IPS-20b (cell line): ENCODE results near the gene ZNF532.

Experiments
- H3K27ac ChIP-seq: one replicate; pipeline ENCODE4 v1.5.1; 2013; ENCODE audit warnings: low read length
- H3K27me3 ChIP-seq: 2 replicates; pipeline ENCODE4 v1.6.1; 2013; ENCODE audit warnings: mild to moderate bottlenecking, low read length, inconsistent platforms; ENCODE audit not compliant: insufficient read depth
- H3K36me3 ChIP-seq: 2 replicates; pipeline ENCODE4 v1.6.1; 2013; ENCODE audit warnings: low read depth, mild to moderate bottlenecking, inconsistent platforms, low read length, moderate library complexity; ENCODE audit not compliant: insufficient read depth
- H3K4me1 ChIP-seq: 2 replicates; pipeline ENCODE4 v1.6.1; 2013; ENCODE audit warnings: mild to moderate bottlenecking, control low read depth, inconsistent platforms, low read length, moderate library complexity; ENCODE audit not compliant: insufficient read depth
- H3K4me3 ChIP-seq: 2 replicates; pipeline ENCODE4 v1.5.1; 2013; ENCODE audit warnings: mild to moderate bottlenecking, low read length, inconsistent platforms
- H3K9ac ChIP-seq: 2 replicates; pipeline ENCODE4 v1.6.1; 2013; ENCODE audit warnings: low read depth, mild to moderate bottlenecking, inconsistent platforms, low read length, moderate library complexity
- H3K9me3 ChIP-seq: 2 replicates; pipeline ENCODE4 v1.6.1; 2013; ENCODE audit warnings: mild to moderate bottlenecking, low read depth, low read length, inconsistent platforms; ENCODE audit not compliant: insufficient read depth

ZNF532 gene

DNA sequence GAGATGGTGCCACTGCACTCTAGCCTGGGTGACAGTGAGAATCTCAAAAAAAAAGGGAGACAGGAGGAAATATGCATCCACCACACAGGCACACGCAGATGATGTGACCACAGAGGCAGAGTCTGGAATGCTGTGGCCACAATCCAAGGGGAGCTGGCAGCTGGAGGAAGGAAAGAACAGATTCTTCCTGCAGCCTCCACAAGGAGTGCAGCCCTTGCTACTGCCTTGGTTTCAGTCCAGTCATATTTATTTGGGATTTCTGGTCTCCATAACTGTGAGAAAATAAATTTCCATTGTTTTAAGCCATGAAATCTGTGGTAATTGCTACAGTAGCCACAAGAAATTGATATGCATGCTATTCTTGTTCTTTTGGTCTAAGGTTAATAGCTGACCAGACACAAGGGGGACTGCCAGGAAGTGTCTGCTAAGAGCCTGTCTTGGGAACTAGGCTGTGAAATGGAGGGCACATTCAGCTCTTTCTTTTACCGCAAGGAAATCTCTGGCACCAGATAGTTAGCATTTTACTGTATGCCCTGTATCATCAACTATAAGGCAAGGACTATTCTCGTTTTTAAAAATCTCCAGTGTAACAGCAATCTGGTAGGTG, 141.9 kb downstream of the ZNF532 start:
- Histone ChIP-seq H3K4me3 (no peak overlapping the region), H3K9me3 (no peaks in the 10 kb centered on the region), H3K27ac (no peak overlapping the region), H3K36me3 (no peaks in the 10 kb centered on the region), H3K27me3 (no peaks in the 10 kb centered on the region), H3K4me1 (peaks cover 14% of the 10 kb centered on the region), H3K9ac (no peak overlapping the region)

DNA sequence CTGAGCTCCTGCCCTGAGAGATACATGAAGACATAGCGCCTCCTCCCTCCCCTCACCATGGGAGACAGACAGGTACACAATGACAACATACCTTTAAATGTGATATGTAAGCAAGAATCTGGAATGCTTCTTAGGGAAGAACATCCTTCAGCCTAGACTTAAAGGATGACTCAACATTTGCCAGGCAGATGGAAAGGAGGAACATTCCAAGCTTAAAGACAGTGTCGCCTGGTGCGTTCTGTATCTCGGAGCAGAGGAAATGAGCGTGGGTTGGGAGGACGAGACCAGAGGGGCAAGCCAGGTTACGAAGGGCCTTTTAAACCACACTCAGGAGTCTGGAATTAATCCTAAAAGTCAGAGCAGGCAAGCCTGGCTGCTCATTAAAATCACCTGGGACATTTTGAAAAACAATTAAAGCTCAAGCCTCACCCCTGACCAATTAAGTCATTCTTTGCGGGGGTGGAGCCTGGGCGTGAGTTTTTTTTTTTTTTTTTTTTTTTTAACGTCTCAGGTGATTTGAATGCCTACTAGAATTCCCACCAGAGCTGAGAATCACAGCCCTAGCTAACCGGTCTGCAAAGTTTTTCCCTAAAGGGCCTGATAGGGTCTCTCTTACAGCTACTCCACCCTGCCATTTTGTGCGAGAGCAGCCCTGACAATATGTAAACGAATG, 143.8 kb downstream of the ZNF532 start:
- Histone ChIP-seq H3K4me3 (peak overlapping the region; percentile 4; the same call in 1 of the 2 replicates), H3K27ac (no peak overlapping the region), H3K36me3 (no peaks in the 10 kb centered on the region), H3K9ac (no peak overlapping the region), H3K9me3 (no peaks in the 10 kb centered on the region), H3K27me3 (no peaks in the 10 kb centered on the region), H3K4me1 (peaks cover 14% of the 10 kb centered on the region)

DNA sequence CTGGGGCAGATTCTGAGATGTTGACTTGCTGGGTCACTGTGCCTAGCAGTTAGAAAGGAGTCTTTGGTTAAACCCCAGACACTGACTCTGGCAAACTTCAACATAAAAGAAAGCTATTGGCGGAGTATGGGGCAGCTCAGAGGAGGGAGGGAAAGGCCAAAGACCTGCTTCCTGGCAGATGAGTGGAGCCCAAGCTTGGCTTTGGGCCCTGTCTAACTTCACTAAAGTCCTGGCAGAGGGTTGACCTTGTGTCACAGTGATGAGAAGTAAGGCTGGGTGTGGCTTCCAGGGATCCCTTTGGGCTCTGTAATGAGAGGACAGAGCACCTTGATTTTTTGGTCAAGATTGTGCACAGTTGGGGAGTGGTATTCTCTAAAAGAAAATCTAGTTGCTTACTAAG, 145.2 kb downstream of the ZNF532 start:
- Histone ChIP-seq H3K4me1 (peaks cover 14% of the 10 kb centered on the region), H3K27ac (no peak overlapping the region), H3K9me3 (no peaks in the 10 kb centered on the region), H3K9ac (no peak overlapping the region), H3K36me3 (no peaks in the 10 kb centered on the region), H3K27me3 (no peaks in the 10 kb centered on the region), H3K4me3 (no peak overlapping the region)

DNA sequence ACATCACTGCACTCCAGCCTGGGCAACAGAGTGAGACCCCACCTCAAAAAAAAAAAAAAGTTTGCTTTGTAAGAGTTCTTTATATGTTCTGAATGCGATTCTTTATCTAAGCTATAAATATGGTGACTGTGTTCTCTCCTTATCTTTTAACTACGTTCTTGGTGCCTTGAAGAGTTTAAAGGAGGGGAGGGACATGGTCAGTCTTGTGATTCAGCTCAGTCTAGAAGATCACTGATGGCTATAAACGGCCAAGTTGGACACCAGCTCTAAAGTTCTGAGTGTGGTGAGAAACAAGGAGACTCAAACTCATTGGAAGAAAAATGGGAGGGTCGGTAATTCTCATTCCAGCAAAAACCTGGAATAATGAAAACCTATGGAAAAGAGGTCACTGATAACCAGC, 146.6 kb downstream of the ZNF532 start:
- H3K9me3 ChIP-seq, result no peaks in the 10 kb centered on the region
- no peak overlapping the region for H3K4me3 ChIP-seq
- peaks cover 10% of the 10 kb centered on the region for H3K4me1 ChIP-seq
- H3K9ac ChIP-seq, result no peak overlapping the region
- no peak overlapping the region for H3K27ac ChIP-seq
- no peaks in the 10 kb centered on the region for H3K36me3 ChIP-seq
- no peaks in the 10 kb centered on the region for H3K27me3 ChIP-seq

DNA sequence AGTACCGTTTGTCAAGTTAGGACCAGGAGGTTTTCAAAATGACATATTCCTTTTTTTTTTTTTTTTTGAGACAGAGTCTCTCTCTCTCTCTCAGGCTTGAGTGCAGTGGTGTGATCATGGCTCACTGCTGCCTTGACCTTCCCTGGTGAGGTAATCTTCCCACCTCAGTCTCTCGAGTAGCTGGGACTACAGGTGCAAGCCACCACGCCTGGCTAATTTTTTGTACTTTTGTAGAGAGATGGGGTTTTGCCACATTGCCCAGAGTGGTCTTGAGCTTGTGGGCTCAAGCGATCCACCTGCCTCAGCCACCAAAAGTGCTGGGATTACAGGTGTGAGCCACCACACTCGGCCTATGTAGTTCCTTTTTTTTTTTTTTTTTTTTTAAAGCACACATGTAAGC, 147.1 kb downstream of the ZNF532 start:
- H3K27me3 ChIP-seq, result no peaks in the 10 kb centered on the region
- peaks cover 3% of the 10 kb centered on the region; the same call in 1 of the 2 replicates for H3K9me3 ChIP-seq
- H3K9ac ChIP-seq, result no peak overlapping the region
- no peak overlapping the region for H3K4me3 ChIP-seq
- H3K4me1 ChIP-seq, result peaks cover 10% of the 10 kb centered on the region
- no peaks in the 10 kb centered on the region for H3K36me3 ChIP-seq
- H3K27ac ChIP-seq, result no peak overlapping the region

DNA sequence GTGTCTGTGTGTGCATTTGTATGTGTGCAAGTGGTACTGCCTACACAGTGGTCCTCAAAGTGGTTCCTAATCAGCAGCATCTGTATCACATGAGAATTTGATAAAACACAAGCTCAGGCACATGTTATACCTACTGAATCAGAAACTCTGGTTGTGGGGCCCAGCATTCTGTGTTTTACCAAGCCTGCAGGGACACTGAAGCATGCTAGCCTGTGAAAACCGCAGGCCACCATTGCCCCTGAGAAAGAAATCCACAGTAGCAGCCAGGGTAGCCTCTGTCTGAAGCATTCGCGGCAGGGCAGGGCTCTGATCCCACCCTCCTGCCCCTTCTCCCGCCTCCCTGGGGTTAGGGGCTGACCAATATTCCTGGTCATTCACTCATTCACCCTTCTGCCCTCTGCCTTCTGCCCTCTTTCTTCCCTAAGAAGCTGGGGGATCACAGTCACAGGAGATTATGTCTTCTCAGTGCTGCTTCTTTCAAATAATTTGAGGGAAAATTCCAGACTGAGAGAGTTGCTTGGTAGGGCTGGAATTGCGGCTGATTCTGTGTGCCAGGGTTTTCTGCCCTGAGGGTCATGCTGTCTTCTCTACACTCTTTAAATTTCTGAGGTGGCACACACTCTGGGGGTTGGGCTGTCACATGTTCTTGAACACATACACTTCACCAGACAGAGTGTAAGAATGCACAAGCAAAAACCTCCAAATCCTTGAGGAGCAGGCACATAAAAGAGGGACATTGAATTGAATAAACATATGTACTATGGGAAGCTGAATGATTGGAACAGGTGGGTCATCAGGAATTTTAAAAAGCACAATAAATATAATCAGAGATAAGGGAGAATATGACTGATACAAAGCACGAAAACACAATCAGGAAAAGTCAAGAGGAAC, 148.4 kb downstream of the ZNF532 start:
- Histone ChIP-seq H3K4me1 (peaks cover 10% of the 10 kb centered on the region), H3K27ac (no peak overlapping the region), H3K36me3 (no peaks in the 10 kb centered on the region), H3K4me3 (no peak overlapping the region), H3K9ac (no peak overlapping the region), H3K9me3 (peaks cover 14% of the 10 kb centered on the region; the same call in 1 of the 2 replicates), H3K27me3 (no peaks in the 10 kb centered on the region)

DNA sequence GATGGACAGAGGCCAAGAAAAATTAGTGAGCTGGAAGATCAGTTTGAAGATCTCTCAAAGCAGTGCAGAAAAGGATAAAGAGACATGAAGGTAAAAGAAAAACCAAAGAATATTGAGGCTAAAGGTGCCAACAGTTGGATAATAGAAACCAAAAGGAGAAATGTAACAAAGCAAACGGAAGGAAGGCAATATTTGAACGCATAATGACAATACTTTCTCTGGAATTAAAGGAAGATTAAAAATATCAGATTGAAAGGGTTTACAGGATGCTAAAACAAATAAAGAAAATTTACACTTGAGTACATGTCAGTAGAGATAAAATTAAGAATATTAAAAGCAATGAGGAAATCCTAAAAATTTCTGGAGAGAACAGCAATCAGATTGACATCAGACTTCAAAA, 149.1 kb downstream of the ZNF532 start:
- no peak overlapping the region for H3K4me3 ChIP-seq
- no peak overlapping the region for H3K27ac ChIP-seq
- H3K9ac ChIP-seq, result no peak overlapping the region
- peaks cover 19% of the 10 kb centered on the region for H3K9me3 ChIP-seq
- no peaks in the 10 kb centered on the region for H3K27me3 ChIP-seq
- H3K4me1 ChIP-seq, result peaks cover 3% of the 10 kb centered on the region
- no peaks in the 10 kb centered on the region for H3K36me3 ChIP-seq

DNA sequence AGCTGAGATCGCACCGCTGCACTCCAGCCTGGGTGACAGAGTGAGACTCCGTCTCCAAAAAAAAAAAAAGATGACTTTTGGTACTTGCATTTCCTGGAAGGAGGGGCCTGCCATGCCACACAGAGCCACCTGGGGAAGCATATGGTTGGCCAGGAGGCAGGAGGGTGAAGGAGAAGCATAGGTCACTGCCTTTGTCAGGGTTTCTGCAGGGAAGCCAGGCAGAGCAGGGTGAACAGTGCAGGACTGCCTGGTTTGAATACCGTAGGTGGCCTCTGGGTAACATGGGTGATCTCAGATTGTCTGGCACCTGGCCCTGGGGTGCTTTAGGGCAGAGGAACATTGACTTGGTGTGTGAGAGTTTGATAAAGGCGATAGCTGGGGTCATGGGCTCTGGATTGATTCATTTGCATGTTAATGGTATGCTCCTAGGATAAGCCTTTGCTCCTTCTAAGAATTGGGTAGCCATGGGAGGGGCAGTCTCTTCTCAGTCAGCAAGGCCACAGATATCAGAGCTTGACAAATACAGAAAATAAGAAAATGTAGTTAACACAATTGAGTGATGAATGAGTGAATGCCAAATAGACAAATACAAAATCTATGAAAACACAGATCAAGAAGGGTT, 151.0 kb downstream of the ZNF532 start:
- Histone ChIP-seq H3K9me3 (peaks cover 19% of the 10 kb centered on the region), H3K36me3 (no peaks in the 10 kb centered on the region), H3K27ac (no peak overlapping the region), H3K4me1 (no peaks in the 10 kb centered on the region), H3K4me3 (no peak overlapping the region), H3K9ac (no peak overlapping the region), H3K27me3 (no peaks in the 10 kb centered on the region)

DNA sequence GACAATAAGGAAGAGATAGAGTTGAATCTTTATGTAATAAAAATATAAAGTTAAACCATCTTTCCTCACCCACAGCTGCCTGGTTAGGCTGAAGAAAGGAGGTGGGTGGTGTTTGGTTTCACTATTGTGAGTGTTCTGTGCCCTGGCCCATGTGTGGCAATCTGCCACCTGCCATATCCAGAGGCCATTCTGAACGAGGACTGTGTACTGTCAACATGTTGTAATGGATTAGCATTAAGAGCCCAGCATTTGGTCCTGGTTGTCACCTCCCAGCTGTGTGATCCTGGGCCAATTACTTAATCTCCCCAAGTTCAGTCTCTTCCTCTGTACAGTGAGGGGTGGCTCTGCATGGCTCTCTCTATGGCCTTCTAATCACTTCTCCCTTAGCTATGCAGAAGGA, 156.8 kb downstream of the ZNF532 start:
- no peaks in the 10 kb centered on the region for H3K27me3 ChIP-seq
- H3K4me3 ChIP-seq, result no peak overlapping the region
- no peaks in the 10 kb centered on the region for H3K4me1 ChIP-seq
- no peaks in the 10 kb centered on the region for H3K36me3 ChIP-seq
- peaks cover 19% of the 10 kb centered on the region for H3K9me3 ChIP-seq
- no peak overlapping the region for H3K27ac ChIP-seq
- no peak overlapping the region for H3K9ac ChIP-seq

DNA sequence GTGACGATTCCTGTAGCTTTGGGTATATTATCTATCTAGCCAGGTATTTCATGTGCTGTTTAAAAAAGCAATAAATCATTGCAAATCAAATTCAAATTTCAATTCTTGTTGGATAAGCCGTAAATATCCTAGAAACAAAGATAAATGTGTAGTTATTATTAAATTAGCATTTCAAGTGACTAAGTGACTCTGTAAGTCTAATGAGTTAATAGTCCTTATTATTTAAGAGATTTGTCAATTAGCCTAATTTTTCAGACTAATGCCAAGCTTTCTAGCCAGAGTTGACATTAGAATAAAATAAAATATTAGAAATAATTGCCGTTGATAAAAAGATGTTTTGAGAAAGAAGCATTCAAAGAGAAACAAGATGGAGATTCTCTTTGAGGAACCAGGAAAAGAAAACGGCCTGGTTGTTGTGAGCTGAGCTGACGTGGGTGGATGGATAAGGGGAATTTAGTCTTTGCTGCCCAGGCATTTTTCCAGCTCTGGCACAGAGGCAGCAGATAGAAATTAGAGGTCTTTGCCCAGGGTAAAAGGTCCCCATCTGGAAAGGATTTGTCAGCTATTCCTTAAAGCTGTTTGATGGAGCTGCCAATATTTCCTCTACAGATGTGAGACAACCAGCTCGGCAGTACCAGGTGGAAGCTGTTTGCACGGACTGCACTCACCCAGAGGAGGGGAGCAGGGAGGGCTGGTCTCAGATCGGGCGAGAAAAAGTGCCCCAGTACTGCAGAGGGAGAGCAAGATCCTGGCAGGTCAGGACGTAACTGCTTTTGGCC, 157.7 kb downstream of the ZNF532 start:
- H3K27me3 ChIP-seq, result no peaks in the 10 kb centered on the region
- H3K27ac ChIP-seq, result no peak overlapping the region
- H3K36me3 ChIP-seq, result no peaks in the 10 kb centered on the region
- H3K9ac ChIP-seq, result no peak overlapping the region
- no peaks in the 10 kb centered on the region for H3K4me1 ChIP-seq
- H3K9me3 ChIP-seq, result peaks cover 10% of the 10 kb centered on the region
- no peak overlapping the region for H3K4me3 ChIP-seq

DNA sequence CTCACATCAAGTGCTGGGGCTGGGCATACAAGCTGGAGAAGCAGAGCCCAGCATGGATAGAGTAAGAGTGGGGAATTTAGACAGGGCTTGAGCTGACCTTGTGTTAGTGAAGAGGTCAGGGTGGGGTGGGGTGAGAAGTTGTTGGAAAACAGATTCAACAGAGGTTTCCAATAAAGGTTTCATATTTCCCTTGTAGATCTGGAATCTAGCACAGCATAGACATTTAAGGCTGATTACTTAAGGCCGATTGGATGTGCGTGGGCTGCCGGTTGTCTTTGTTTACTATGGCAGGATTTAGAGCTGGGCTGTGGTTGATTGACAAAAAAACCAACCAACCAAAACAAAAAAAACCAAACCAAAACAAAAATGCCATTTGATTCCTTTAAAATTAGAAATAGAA, 160.2 kb downstream of the ZNF532 start:
- H3K9me3 ChIP-seq, result no peaks in the 10 kb centered on the region
- no peaks in the 10 kb centered on the region for H3K27me3 ChIP-seq
- H3K4me3 ChIP-seq, result no peak overlapping the region
- H3K27ac ChIP-seq, result no peak overlapping the region
- H3K4me1 ChIP-seq, result no peaks in the 10 kb centered on the region; the same call in 1 of the 2 replicates
- no peak overlapping the region for H3K9ac ChIP-seq
- no peaks in the 10 kb centered on the region for H3K36me3 ChIP-seq
